MV-4-11 (cell line): ENCODE measurements around the gene NOS3.

Experiments used
- DNase-seq: peaks from one replicate; lab custom pipeline; 2025; lab: John Stamatoyannopoulos, UW

Gene NOS3

DNA sequence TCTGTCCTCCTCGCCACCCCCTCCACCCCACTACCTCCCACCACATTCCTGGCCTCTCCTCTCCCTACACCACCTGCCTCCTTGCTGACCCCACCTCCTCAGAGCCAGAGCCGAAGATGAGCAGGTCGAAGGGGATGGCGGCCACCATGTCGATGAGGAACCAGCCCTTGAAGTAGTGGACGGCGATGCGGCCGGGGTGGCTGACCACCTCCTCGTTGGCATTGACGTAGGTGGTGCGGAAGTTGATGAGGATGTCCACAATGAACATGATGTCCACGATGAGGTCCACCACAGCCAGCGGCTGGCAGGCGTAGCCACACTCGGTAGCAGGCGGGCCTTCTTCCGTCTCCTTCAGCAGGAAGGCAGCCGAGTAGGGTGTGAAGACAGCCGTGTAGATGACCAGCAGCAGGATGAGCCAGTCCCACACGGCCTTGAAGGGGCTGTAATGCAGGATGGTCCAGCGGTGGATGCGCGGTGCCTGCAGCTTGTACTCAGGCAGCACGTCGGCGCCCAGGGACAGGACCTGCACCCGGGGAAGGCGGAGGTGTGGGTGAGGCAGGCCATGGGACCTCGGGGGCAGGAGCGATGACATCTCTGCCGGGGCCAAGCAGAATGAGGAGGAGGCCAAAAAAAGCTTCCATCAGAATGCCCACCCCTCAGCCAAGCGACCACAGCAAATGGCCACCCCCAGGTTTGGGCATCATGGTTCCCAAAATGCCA lies 38.3 kb upstream of the NOS3 start:
- no peak for DNase-seq

- no peak for DNase-seq
Observed at GRCh38 chr7:150953061-150953997, 37.5 kb upstream of the NOS3 start.

- DNase-seq = no peak
Observed at GRCh38 chr7:150954201-150954985, 36.4 kb upstream of the NOS3 start.

DNA sequence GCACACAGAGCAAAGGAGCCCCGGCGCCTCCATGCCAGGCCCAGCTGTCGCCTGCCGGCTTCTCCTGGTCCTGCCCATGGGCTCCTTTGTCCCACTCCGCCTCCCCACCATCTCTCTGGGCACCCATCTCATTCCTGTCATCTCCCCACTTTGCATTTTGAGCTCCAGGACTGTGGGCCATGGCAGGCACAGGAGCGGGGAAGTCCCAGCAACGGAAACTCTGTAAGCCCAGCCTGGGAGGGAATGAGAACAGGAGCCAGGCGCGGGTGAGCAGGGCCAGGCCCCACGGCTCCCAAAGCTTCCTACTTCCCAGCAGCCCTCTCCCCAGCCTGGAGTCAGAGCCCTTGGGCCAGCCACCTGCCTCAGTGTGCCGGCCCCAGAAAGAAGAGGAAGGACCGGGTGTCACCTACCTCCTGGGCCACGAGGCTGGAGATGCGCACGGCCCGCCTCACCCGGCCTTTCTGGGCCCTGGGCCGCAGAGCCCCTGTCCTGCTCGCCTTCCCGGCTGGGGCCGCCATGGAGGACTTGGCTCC lies 35.8 kb upstream of the NOS3 start:
- DNase-seq = no peak

- DNase-seq = no peak
Observed at GRCh38 chr7:150955519-150956394, 35.1 kb upstream of the NOS3 start.

DNA sequence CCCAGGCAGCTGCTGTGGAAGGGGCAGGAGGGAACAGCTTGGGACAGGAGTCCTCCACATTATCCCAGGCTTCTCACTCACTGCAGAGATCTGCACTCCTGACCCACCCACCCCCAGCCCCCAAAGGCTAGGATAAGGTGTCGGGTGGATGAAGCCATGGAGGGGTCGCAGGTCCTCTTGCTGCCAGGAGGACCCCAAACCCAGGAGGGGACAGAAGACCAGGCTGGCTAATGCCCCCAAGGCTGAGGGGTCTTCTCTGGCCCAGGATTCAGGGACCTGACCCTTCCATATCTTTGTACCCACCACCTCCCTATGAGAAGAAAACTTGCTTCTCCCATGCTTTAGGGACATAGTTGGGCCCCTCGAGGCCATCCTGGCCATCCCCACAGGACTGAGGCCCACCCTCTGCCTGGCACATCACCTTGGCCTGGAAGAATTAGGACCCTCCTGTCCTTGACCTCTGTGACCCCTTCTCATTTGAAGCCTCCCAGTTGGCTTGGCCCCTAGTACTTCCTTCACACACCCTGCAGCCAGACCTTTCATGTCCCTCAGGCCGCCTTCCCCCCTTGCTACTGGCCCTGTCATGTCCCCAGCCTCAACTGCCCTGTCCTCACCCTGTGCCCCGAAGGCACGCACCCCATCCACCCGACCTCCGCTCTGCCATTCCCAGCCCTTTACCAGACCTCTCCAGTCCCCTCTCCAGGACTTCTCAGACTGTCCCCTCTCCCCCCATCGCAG lies 34.3 kb upstream of the NOS3 start:
- DNase-seq = no peak

DNA sequence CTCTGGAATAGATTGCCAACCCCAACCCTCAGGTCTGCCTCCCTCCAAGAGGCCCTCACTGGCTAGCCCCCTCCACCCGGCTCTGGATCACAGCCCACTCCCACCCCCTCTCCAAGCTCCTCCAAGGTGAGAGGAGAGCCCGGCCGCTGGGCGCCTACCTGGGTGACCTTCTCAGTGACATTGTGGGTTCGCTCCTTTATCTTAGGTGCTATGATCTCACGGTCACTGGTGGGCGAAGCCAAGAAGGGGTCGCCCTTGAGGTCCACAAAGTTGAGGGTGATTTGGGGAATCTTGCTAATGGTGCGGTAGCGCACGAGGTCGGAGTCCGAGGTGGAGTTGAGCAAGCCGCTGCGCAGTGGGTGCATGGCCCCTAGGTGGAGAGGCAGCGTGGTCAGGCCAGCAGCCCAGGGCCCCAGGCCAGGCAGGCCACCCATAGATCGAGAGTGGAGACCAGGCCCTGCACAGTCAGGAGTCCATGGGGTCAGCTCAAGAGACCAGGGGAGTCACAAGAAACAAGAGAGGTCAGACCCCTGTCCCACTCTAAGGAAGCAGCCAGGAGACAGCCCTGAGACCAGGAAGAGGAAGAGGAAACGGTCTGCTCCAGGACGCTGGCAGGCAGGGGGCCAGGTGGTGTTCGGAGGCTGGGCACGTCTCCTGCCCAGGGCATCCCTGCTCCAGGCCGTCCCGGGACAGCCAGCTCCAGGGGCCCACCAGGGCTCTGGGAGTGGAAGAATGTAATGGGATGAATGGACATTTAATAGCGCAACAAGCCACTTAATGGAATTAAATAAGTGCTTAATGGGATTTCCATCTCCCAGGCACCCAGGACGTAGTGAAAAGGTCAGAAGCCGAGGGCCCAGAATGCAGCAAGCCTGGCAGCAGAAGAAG lies 33.4 kb upstream of the NOS3 start:
- DNase-seq = no peak

DNA sequence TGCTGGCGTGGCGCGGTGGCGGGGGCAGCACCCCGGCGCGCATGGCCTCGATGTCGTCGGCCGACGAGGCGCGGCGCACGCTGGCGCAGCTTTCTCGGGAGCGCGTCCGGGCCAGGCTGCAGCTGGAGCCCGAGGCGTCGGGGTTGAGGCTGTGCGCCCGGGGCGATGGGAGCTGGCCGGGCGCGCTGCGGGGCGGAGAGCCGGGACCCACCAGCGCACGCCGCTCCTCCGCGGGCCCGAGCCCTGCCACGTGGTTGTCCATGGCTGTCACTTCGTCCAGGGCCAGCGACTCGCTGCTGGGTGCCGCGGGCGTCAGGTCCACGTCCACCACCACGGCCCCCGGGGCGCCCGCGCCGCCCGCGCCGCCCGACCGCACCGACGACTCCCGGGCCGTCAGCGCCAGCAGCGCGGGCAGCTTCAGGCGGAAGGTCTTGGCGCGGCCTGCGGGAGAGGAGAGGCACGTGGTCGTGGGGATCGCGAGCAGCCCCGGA lies 32.7 kb upstream of the NOS3 start:
- DNase-seq = no peak

- DNase-seq = no peak
Observed at GRCh38 chr7:150958597-150958996, 32.2 kb upstream of the NOS3 start.

DNA sequence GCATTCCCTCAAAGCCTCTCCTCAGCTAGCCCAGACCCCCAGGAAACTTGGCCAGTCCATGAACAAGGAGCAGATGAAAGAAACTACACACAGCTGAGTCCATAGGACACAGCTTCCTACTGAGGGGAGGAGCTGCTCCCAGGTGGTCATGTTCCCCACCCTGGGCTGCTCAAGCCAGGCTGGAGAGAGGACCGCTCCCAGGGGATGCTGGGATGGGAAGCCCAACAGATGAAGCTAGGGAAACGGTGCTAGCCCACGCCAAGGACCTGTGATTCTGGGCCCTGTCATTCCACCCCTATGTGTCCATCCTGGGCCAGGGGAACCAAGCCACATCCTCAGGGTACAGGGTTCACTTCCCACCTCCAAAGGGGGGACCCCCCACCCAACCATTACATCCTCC lies 31.7 kb upstream of the NOS3 start:
- DNase-seq = no peak

DNA sequence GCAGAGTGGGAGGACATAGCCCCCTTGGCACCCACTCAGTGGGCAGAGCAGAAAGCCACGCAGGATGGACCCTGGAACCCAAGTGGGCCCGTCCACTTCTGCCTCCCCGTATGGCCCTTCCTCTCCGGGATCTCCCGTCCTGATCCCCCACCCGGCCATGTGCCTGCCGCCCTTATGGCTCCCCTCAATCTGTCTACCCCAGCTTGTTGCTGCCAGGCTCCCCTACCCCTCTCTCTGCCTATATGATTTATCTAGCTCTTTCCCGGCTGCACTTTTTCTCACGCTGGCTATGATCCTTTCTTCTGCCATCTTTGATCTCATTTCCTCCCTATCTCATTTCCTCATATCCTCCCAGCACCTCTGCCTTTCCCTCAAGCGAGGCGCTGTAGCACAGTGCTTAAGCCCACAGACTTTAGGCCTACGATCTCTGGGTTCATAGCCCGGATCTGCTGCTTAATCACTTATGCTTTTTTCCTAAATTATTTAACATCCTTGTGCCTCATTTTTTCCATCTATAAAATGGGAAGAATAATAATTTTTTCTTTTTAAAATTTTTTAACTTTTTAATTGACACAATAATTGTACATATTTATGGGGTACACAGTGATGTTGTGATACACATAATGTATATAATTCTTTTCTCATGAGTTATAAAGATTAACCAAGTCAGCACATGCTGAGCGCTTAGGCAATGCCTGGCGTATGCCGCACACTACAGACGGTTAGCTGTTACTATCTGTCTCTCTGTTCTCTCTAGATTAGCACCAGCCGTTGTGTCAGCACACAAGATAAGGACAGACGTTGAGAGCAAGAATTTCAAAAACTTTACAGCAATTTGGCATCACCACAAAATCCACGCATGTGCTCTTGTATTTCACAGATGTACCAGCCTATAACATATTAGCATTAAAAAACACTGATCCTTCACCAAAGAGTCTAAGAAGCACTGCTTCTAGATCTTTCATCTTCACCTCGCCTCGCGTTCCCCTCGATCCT lies 30.8 kb upstream of the NOS3 start:
- DNase-seq = peak; percentile 57

- no peak for DNase-seq
Observed at GRCh38 chr7:150961510-150962289, 29.1 kb upstream of the NOS3 start.

GRCh38 chr7:150962290-150962552 lies 28.6 kb upstream of the NOS3 start:
- no peak for DNase-seq

DNA sequence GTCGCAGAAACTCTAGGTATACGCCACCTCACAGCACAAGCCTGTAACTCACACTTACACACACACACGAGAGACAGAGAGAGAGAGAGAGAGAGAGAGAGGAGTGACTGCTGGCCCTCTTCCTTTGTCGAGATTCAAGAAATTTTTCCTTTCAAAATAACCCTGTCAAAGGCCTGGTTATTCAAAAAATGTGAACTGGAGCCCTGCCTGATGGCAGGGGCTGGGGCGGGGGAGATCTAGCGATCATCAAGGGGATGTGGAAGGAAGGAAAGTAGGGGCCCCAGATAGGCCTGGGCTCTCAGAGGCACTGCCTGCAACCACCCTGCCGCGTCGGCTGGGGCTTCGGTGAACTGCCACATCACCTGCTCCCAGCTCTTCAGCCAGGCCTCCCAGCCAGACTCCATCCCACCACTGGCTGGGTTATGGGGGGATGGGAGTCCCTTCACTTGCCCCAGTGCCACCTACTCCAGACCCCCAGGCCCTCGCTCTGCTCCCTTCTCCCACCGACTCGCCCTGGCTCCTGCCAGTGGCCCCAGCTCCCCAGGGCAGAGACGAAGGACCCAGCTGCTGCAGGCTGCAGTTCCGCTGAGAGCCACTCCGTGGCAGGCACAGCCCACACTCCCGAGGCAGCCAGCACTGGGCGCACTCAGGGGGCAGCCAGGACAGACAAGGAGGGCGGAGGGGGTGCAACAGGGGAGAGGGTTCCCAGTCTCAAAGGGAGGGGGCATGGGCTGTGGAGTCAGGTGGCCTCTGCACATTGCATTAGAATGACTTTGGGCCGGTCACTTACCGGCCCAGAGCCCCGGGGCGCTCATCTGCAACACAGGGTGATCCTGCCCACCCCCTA lies 28.0 kb upstream of the NOS3 start:
- DNase-seq = no peak

GRCh38 chr7:150963707-150964559 lies 26.9 kb upstream of the NOS3 start:
- DNase-seq = no peak
